ENCODE data around the gene NME9.

Gene NME9

DNA sequence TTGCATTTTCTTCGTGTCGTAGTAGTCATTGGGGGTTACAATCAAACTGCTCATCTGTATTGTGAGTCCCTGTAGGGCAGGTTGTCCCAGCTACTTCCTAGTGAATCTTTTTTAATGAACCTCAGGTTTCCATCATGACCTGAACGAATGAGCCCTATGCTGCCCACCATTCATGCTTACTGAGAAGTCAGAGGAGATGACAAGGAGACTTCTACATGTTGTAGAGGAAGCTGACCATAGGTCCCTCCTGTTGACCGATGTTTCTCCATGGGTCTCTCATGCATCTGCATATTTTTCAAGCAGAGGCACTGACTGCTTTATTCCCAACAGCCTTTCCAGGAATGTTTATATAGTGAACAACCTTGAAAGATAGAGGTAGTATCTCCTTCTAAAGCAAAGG, 5.0 kb upstream of the NME9 start:
- DNase-seq (ENCODE audit: low read depth, low spot score), result no peak

DNA sequence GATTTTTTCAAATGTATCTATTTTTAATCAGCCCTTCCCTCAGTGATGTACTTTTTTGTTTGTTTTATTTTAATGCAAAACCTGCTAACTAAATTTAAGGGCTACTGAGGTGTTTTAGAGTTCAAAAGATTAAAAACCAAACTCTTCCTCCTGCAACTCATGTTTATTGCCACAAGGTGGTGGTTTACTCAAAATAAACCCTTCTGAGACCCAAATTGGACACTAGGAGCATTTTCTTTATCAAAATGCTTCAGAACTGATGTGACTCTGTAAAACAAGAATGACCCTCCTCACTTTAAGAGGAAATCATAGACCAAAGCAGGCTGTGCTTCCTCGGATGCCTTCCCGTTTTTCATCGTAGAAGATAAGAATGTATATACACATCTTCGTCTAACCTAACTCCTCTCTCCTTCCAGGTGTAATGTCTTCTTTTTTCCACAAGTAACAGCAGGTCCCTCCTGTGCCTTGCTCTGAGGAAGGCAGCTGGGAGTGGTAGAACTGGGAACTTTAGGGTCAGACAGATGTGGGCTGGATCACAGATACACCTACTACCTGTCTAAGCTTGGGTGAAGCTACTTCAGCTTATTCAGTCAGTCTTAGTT, 2.9 kb upstream of the NME9 start:
- DNase-seq (ENCODE audit: low read depth, low spot score), result no peak

DNA sequence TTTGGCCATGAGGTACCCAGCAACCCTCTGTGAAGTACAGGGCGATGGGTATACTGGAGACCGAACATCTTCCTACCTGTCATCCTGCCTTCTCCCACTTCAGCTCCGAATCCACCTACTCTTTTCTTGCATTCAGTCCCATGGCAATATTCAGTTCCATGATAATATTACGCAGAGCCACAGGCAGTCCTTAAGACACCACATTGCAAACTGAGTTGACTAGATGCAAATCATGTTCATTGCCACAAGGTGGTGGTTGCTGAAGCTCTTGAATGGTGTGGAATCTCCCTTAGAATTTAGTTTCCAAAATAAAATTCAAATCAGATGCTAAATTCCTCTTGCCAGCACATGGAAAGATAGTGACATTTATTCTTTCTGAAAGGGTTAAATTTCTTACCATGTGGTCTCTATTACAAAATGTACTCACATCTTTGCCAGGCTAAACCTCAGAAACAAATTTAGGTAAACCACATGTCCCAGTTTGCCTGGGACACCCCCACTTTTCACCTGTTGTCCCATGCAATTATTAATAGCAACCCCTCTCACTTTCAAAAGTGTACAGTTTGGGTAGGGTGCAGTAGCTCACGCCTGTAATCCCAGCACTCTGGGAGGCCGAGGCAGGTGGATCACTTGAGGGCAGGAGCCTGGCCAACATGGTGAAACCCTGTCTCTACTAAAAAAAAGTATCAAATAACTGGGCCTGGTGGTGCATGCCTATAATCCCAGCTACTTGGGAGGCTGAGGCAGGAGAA, 1.7 kb upstream of the NME9 start:
- DNase-seq (ENCODE audit: low read depth, low spot score), result no peak

DNA sequence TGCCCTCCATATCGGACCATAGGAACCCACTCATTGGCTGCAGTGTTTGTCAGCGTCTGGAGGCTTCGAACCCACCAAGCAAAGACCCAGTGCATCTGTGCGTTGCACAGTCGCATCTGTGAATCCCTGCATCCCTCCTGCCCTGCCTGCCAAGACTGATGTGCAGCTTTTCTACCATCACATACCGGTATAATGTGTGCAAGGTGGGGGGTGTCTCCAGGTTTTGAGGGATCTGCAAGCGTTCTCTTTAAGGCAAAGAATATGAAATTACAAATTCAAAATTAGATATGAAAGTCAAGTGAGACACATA, 288 bp upstream of the NME9 start:
- DNase-seq (ENCODE audit: low read depth, low spot score), result no peak

DNA sequence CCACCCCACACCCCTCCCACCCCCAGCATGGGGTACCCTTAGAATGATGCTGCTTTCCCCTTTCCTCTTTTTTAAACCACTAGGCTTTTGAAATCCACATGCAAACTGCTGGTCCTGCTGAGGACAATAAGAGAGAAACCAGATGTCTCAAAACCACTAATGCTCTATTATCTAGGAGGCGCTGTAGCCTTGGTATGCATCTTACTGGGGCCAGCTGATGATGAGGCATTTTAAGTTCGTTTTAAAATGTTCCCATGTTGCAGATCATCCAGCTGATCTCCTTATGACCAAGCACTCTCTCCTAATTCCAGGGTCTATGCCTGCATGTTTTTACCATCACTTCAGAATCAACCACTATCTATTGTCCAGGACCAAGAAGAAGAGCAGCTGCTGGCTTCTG, 1.3 kb downstream of the NME9 start:
- no peak for DNase-seq (ENCODE audit: low read depth, low spot score)

DNA sequence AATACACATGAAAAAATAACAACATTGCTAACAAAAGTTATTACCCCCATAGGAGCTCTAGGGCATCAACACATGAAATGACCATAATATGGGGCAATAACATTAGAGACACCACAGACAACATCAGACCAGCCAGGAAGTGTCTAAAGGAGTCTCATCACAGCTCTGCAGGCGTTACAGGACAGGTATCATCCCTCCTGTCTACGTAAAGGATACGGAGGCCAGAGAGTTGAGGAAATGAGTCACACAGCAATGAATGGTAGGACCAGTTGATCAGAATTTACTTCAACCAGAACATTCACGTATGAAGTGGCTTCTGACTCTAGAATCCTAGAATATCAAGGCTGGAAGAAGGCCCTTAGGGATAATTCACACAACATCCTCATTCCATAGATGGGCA, 1.8 kb downstream of the NME9 start:
- DNase-seq (ENCODE audit: low read depth, low spot score), result no peak

DNA sequence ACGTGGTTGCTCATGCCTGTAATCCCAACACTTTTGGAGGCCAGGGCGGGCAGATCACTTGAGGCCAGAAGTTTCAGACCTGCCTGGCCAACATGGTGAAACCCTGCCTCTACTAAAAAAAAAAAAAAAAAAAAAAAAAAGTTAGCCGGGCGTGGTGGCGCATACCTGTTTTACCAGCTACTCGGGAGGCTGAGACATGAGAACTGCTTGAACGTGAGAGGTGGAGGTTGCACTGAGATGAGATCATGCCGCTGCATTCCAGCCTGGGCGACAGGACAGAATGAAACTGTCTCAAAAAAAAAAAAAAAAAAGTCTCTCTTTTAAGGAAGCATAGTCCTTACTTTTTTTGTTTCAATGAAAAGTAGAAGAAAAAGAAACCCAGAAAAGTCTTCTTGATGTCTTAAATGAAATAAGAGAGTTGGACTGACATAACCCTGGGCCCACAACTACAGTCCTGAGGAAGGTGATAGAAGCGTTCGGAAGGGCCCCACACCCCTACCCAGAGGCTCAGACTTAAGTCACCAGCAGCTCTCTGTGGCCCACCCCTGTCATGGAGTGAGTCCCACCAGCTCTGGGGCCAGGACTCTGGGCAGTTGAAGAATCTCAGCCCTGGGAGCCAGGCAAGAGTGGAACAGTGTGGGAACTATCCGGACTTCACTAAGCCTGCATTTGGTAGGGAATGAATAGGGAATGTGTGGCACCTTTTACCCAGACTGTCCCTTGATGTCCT, 2.6 kb downstream of the NME9 start:
- DNase-seq (ENCODE audit: low read depth, low spot score), result no peak

DNA sequence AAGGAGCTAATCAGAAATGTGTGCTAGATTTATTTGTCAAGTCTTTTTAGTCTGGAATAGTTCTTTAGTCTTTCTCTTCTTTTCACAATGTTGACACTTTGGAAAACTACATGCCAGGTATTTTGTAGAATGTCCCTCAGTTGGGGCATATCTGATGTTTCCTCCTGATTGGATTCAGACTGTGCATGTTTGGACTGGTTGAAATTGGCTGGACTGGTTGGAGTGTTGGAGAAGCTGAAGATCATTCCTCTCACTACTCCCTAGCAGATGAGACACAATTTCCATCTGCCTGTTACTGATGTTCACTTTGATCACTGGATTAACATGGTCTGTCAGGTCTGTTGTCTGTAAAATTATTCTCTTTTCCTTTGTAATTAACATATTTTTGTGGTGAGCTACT, 3.7 kb downstream of the NME9 start:
- DNase-seq (ENCODE audit: low read depth, low spot score), result no peak

DNA sequence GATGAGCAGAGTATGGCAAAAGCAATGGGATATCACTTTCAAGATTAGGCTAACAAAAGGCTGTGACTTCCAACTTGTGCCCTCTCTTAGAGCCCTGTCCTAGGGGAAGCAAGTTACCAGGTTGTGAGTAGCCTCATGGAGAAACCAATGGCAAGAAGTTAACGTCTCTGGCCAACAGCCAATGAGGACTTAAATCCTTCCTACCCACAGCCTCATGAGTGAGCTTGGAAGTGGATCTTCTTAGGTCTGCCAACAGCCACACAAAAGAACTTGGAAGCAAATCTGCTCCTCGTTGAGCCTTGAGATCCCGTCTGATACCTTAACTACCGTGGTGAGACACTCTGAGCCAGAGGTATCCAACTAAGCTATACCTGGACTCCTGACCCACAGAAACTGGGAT, 5.7 kb downstream of the NME9 start:
- no peak for DNase-seq (ENCODE audit: low read depth, low spot score)

DNA sequence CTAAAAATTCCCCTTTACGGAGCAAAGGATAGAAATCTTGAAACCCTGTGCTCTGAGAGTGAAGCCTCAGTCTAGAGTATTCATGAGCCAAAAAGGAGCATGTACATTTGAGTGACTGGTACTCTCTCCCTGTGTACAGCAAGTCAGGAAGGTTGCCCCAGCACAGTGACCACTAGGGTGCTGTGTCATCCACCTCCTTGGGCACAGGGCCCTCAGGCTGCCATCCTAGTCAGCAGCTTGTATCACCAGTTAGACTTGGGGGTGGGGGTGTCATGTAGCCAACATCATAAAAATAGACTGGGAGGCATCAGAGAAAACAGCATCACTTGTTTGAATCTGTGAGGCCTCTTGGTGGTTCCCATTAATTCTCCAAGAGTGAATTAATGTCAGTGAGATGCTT, 12.0 kb downstream of the NME9 start:
- no peak for DNase-seq (ENCODE audit: low read depth, low spot score)

DNA sequence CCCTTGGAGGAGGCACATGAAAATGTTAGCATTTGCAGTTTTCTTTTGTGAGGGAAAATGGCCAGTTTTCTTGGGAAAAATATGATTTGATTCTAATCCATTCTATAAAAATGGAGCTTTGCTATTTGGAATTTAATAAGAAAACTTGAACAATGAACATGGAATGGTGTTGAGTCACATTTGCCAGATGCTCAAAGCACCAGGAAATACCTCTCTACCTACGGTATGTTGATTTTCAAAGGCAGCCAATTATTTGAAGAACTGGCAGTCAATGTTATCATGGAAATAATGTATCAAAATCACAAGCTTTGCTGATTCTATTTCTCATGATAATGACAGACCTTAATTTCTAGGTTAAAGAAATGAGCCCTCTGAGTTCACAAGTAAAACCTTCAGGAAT, 14.9 kb downstream of the NME9 start:
- DNase-seq (ENCODE audit: low read depth, low spot score), result no peak

DNA sequence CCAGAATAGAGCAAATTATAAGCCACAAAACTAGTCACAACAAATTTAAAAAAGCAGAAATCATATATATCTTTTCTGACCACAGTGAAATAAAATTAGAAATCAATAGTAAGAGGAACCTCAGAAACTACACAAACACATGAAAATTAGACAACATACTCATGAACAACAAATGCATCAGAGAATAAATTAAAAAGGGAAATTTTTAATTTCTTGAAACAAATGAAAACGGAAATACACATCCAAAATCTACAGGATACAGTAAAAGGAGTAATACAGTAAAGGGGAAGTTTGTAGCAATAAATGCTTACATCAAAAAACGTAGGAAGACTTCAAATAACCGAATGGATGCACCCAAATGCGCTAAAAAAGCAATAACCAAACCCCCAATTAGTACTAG, 19.2 kb downstream of the NME9 start:
- no peak for DNase-seq (ENCODE audit: low read depth, low spot score)

DNA sequence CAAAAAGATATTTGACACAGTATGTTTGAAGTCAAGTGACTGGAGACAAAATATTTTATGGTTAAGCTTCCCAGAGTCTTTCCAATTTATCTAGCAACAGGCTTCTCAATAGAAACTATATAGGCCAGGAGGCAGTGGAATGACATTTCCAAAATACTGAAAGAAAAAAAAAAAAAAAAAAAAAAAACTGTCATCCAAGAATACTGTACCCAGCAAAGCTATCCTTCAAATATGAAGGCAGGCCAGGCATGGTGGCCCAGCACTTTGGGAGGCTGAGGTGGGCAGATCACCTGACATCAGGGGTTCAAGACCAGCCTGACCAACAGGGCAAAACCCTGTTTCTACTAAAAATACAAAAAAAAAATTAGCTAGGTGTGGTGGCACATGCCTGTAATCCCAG, 20.9 kb downstream of the NME9 start:
- DNase-seq (ENCODE audit: low read depth, low spot score), result no peak

DNA sequence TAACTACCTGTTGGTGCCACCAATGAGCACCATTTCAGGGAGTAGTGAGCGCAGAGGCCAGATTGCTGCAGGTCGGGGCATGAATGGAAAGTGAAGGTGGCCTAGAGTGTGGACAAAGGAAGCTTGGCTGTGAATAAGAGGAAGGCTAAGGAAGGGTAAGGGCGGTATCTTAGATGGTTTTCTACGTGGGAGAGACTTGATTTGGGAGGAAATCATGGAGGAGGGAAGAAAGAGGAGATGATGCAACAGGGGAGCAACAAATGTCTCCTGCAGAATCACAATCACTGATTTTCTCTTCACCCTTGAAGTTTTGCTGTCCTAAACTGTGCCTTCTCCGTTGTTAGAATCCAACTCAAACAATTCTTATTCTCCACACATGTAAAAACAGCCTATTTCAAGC, 21.8 kb downstream of the NME9 start:
- no peak for DNase-seq (ENCODE audit: low read depth, low spot score)

DNA sequence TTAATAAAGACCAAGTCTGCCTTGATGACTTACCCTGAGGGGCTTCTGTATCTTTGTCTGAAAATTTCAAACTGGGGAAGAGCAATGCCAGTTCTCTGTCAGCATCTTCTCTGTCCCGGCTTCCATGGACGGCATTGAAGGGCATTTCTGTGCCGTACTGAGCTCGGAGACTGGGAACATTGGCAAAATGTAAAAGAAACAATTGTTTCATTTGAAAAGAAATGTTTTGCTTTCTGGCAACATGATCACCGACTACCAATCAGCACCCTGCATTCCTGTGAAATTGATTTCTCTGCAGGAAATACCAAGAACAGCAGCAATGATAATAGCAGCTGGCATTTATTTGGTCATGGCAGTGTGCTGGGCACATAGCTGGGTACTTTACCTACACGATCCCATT, 26.2 kb downstream of the NME9 start:
- DNase-seq (ENCODE audit: low read depth, low spot score), result no peak

DNA sequence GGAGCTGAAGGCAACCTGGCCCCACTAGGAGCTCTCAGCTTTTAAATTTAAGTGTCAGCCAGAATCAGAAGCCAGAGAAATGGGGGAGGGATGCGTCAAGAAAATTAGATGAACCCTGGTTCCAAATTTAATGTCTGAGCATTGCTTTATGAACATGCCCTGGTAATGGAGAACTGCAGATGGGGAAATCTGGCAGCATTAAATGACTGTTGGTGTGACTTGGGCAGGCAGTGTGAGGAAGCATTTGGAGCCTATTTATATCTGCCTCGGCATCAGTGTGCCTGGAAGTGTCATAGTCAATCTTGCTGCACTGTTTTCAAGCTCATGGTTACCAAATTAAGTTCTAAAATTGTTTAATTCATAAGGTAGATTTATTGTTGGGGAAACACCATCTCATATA, 29.0 kb downstream of the NME9 start:
- no peak for DNase-seq (ENCODE audit: low read depth, low spot score)

DNA sequence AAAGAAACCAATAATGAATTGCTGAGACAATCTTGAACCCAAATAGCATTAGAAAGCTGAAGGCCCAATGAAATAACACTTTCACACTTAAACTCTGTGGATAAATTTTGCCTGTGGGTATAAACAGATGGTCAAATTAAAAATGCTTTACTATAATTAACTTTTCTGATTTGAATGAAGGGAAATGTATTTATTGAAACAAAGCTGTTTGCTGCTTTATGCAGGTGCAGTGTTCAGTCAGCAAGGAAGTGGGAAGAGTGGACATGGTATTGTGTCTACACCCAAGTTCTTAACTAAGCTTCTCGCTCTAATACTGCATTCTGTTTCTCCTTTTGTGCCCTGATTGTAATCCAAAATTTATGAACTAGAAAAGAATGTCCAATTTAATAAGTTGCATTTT, 31.8 kb downstream of the NME9 start:
- no peak for DNase-seq (ENCODE audit: low read depth, low spot score)

DNA sequence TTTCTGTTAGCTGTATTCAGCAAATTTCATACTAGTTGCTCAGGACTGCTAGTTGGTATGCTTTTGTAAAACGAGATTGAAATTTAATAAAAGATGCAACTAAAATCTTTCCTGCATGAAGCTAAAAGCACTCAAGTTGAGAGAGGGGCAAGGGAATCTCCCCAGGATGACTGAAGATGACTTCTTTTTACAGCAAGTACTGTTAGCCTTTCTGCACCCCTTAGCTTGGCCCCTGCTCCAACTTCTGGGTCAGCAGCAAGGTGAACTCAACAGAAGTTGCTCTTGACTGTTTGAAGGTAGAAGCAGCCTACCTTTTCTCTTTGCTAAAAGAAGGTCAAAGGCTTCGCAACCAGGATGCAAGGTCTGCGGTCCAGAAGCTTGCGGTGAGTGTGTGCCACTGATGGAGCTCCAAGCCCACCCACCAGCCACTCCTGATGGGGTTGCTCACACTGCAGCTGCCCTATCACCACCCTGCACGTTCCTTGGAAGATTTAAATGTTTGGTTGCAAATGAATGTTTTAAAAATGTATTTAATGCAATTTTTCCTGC, 32.5 kb downstream of the NME9 start:
- no peak for DNase-seq (ENCODE audit: low read depth, low spot score)

DNA sequence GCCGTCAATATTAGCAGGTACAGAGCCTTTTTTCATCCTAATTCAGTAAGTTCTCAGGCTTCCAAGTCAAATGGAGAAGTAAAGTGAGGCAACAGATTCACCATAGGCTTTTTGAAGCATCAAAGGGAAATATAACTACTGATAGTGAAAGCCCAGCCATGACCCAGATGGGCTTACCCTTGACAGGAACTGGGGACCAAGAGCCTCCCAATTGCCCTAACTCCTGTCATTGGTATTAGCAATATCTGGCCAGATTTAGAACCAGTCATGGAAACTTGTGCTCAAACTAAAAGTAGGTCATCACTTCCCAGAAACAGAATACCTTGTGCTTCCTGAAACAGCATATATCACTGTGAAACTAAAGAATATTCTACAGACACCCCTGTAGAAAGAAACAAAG, 33.0 kb downstream of the NME9 start:
- DNase-seq (ENCODE audit: low read depth, low spot score), result no peak

DNA sequence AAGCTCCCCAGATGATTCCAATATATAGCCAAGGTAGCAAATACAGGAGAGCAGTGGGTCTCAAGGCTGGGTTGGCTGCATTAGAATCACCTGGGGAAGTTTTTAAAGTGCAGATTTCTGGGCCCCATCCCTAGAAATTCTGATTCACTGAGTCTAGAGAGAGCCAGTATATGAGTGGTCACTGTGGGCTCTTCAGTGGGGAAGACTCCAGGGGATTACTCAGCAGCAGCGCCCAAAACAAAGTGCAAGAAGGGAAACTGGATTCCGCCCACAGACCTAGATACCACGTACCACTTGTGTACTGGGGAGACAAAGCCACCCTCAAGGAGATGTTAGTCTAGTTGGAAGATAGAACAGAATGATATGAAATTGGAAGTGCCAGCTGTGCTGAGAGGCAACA, 40.0 kb downstream of the NME9 start:
- DNase-seq (ENCODE audit: low read depth, low spot score), result no peak

DNA sequence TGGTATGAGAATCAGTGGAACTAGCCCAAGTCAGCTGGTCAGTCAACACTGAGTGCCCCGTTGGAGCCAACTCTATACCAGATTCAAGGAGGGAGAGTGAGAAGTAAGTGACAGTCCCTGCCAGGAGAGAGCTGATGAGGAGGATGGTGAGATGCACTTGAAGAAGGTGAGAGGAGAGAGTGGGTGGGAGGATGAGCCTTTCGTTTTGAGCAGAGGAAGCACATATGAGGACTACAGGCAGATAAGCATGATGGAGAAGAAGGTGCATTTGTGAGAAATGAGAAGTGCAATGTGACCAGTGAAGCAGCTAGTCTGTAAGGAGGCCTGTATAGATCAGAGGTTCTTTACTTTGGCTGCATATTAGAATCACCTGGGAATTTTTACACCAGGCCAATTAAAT, 40.4 kb downstream of the NME9 start:
- no peak for DNase-seq (ENCODE audit: low read depth, low spot score)

DNA sequence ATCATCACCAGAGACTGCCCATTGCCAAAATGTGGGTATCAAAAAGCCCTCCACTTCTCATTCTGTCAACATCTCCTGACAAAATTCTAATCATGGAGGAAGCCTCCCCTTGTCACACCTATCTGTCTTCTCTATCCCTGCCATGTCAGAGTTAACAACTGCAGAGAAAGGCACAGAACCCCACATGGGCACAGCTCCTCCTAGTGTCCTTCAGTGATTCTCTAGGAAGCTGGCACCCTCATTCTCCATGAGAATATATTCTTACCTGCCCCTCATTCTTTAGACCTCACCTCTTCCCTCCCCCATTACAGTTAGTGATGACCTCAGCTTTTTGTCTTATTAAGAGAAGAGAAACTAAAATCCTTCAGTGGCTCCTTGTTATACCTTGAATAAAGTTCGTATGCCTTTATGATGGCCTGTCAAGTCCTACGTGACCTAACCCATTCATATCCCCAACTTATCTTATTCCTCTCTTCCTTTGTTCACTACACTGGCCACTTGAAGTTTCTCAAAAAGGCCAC, 44.6 kb downstream of the NME9 start:
- no peak for DNase-seq (ENCODE audit: low read depth, low spot score)

DNA sequence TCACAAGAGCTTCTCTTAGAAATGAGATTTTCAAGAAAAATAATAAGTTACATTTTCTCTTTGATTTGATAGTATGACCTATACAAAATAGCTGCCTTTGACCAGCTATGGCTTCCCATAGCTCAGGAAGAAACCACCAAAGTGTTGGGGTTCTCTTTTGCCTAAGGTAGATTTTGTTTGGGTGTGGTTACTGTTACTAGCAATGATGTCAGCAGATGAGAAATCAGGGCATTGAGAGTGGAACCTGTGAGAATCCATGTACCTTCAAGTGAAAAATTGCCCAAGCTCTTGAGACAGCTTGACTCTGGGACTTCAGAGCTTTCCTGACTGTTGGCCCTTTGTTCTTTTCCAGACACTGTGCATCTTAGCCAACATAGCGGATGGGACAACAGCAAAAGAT, 45.6 kb downstream of the NME9 start:
- DNase-seq (ENCODE audit: low read depth, low spot score), result no peak

Data from activated CD4-positive, CD25-positive, alpha-beta regulatory T cell treated with anti-CD3 and anti-CD28 coated beads, Interleukin-2, amount 50 U/mL, for 16 hours (primary cell).